Large intestine (tissue), 3 donors: Measurements from ENCODE around the gene ASRGL1. TPM values are rescaled to one million over a fixed set of nuclear protein-coding genes. Genes with fewer than 3 reads are reported as not detected.

ENCODE experiments used
- DNase-seq, 2 donors: peaks; one replicate each; pipeline versions ENCODE4 v3.0.0 to v3.0.0-alpha.2; 2013
- H3K27ac ChIP-seq: one replicate; pipeline ENCODE4 v1.5.1; 2013; ENCODE audit warnings: low read length
- H3K27me3 ChIP-seq: 2 replicates; pipeline ENCODE4 v1.6.1; 2013; ENCODE audit warnings: low read length; ENCODE audit not compliant: control insufficient read depth, insufficient read depth
- H3K36me3 ChIP-seq: 2 replicates; pipeline ENCODE4 v1.6.1; 2013; ENCODE audit warnings: low read length; ENCODE audit not compliant: control insufficient read depth, insufficient read depth
- H3K4me1 ChIP-seq: one replicate; pipeline ENCODE4 v1.6.1; 2013; ENCODE audit warnings: low read length; ENCODE audit not compliant: control insufficient read depth, insufficient read depth
- H3K4me3 ChIP-seq: one replicate; pipeline ENCODE4 v1.5.1; 2013; ENCODE audit warnings: low read length
- H3K9me3 ChIP-seq: one replicate; pipeline ENCODE4 v1.6.1; 2013; ENCODE audit warnings: mild to moderate bottlenecking, low read depth, low read length, moderate library complexity; ENCODE audit not compliant: control insufficient read depth
- WGBS: methylation state at CpG from one replicate; pipeline ENCODE4 v1.1.5; 2013; ENCODE audit warnings: low lambda C conversion rate; ENCODE audit not compliant: insufficient coverage; 5-methylcytosine and 5-hydroxymethylcytosine counted together
- polyA plus RNA-seq: library from polyadenylated mRNA; unstranded; fragments of 120-200 nt; gene quantifications from one replicate; pipeline ENCODE4 v1.2.1, GENCODE V29; 2013

The ASRGL1 gene
- polyA plus RNA-seq, 1 donor, result 5.4 TPM

DNA sequence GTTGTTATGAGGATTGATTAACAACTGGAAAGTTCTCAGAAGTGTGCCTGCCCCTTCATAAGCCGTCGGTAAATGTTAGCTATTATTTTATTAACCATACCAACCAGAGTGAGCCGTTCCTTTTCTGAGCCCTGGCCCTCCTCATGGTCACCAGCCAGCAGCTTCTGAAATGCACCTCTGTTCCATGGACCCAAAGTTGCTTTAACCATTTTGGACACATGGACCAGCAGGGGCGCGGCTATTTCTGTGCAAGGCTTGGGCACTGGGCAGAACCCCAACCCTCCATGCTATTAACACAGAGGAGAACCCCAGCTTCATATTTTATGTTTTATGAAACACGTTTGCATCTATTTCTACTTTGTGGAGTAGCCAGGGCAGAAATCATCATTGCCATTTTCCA is 63.0 kb downstream of the ASRGL1 start:
- DNase-seq, result no peak
- Histone ChIP-seq H3K36me3 (no peaks in the 10 kb centered on the region), H3K27me3 (no peaks in the 10 kb centered on the region), H3K27ac (peak overlapping the region; percentile 77), H3K4me3 (no peak overlapping the region), H3K9me3 (no peaks in the 10 kb centered on the region), H3K4me1 (peaks cover 35% of the 10 kb centered on the region)
- no CpG with 5 or more reads among the region's 6 CpGs for WGBS

DNA sequence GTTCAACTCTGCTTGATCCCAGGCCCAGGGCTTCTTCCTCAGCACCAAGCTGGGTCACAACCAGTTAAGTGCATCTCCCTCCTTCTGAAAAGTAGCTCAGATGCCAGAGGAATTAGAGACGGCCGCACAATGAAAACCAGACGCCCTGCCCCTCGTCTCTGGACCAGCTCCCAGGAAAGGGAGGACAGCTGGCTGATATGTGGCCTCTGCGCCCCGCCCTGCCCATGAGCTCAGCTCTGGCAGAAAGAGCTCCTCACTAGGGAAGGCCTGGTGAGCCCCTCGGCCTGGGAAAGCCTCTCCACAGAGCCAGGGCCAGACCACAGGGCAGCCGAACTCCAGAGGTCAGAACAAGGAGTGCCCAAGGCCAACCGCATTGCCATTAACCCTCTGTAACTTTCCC is 63.5 kb downstream of the ASRGL1 start:
- H3K9me3 ChIP-seq, result no peaks in the 10 kb centered on the region
- H3K4me1 ChIP-seq, result peaks cover 35% of the 10 kb centered on the region
- DNase-seq, result peak; percentile 60 to 64
- H3K27me3 ChIP-seq, result no peaks in the 10 kb centered on the region
- no CpG with 5 or more reads among the region's 9 CpGs for WGBS
- H3K27ac ChIP-seq, result peak overlapping the region; percentile 77
- H3K36me3 ChIP-seq, result no peaks in the 10 kb centered on the region
- H3K4me3 ChIP-seq, result no peak overlapping the region

DNA sequence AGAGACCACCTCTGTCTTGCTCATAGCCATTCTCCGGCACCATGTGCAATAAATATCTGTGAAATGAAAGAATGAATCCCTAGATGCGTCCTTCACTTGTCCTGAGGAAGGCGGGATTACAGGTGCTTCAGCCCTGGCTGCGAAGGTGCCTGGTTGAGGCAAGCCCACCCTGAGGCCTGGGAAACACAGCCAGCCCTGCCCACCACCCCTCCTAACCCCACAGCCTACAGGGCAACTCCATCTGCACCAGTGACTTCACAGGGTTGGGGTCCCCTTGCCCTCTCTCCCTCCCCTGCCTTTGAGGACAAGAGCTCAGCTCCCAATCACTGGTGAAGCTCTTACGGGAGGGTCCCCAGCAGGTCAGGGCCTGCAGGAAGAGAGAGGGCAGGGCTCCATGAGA is 64.1 kb downstream of the ASRGL1 start:
- H3K9me3 ChIP-seq, result no peaks in the 10 kb centered on the region
- no peak for DNase-seq
- no peaks in the 10 kb centered on the region for H3K36me3 ChIP-seq
- H3K4me1 ChIP-seq, result peaks cover 34% of the 10 kb centered on the region
- H3K4me3 ChIP-seq, result no peak overlapping the region
- no peaks in the 10 kb centered on the region for H3K27me3 ChIP-seq
- WGBS, result 80% methylated on average over 1 of the region's 5 CpGs
- peak overlapping the region; percentile 41 for H3K27ac ChIP-seq

DNA sequence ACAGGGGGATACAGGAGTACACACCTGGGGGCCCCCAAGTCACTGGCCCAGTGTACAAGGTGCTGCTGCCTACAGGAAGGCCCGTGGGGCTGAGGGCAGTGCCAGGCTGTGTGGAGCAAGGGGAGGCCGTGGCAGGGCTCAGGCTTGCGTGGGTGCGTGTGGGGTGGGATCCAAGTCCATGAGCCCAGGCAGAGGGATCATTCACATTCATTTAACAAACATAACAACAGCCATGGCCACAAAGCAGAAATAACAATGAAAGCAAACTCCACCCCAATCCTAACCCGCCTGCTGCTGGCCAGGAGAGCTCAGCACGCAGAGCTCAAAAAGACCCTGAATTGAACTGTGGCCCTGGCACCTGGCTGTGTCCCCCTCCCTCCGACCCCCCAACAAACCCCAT is 64.6 kb downstream of the ASRGL1 start:
- Histone ChIP-seq H3K27ac (peak overlapping the region; percentile 41), H3K4me3 (no peak overlapping the region), H3K36me3 (no peaks in the 10 kb centered on the region), H3K9me3 (no peaks in the 10 kb centered on the region), H3K4me1 (peaks cover 29% of the 10 kb centered on the region), H3K27me3 (no peaks in the 10 kb centered on the region)
- no peak for DNase-seq
- no CpG with 5 or more reads among the region's 7 CpGs for WGBS

DNA sequence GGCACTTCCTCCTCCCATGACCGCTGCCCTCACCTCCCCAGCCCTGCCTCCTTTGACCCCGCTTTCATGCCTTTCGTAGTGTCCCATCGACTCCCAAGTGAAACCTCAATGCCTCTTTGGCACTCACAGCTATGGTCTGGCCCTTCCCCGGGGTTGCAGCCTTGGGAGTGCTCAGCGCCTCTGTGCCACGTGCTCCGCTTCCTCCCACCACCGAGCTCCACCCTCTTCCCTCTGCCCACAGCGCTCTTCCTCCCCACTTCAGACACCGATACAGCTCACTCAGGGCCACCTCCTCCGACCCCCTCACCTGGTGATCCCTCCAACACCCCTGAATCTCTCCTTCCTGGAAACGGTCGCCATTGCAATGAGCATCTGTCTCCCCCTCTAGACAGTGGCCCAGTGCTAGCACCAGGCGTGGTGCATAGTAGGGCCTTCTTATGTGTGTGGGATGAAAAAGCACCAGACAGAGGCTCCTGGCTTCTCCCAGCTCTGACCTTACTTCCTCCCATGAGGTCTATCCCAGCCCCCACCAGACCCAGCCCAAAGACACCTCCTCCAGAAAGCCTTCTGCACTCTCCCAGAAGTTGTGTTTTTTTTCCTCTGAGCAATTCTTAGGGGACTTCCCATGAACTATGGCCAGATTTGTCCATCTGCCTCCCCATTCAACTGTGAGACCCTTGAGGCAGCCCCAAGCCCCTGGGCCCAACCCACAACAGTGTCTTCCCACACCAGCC is 65.1 kb downstream of the ASRGL1 start:
- 20% methylated on average over 1 of the region's 15 CpGs for WGBS
- no peaks in the 10 kb centered on the region for H3K9me3 ChIP-seq
- no peaks in the 10 kb centered on the region for H3K36me3 ChIP-seq
- H3K27ac ChIP-seq, result no peak overlapping the region
- DNase-seq, result no peak
- no peaks in the 10 kb centered on the region for H3K27me3 ChIP-seq
- H3K4me1 ChIP-seq, result peaks cover 28% of the 10 kb centered on the region
- no peak overlapping the region for H3K4me3 ChIP-seq

DNA sequence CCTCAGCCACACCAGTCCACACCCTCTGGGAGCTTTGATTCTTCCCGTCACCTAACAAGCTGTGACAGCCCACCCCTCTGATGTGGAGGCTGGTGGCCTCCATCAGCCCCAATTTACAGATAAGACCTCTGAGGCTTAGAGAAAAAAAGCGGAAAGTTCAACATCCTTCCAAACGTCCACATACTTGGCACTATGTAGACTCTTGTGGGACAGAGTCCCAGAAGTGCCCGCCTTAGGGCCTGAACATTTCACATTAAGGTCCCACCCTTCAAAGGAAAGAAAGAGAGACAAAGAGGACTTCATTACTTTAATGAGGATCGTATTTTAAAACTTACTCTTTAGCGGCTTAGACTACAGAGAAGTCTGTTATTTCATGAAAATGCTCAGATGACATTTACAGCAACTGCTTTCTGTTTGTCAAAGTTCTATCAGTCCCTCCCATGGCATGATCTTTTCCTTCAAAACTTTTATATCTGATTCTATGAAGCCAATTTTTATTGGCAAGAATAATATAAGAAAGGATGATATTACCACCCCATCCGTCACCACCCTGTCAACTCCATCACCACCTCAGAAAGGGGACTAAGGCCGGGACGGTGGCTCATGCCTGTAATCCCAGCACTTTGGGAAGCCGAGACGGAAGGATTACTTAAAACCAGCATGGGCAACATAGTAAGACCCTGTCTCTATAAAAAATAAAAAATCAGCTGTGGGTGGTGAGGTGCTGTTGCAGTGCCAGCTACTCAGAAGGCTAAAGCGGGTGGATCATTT is 65.9 kb downstream of the ASRGL1 start:
- peaks cover 24% of the 10 kb centered on the region for H3K4me1 ChIP-seq
- no peak overlapping the region for H3K4me3 ChIP-seq
- no peaks in the 10 kb centered on the region for H3K27me3 ChIP-seq
- no peak for DNase-seq
- no peaks in the 10 kb centered on the region for H3K36me3 ChIP-seq
- WGBS, result 90% methylated on average over 4 of the region's 12 CpGs
- H3K9me3 ChIP-seq, result no peaks in the 10 kb centered on the region
- H3K27ac ChIP-seq, result no peak overlapping the region

DNA sequence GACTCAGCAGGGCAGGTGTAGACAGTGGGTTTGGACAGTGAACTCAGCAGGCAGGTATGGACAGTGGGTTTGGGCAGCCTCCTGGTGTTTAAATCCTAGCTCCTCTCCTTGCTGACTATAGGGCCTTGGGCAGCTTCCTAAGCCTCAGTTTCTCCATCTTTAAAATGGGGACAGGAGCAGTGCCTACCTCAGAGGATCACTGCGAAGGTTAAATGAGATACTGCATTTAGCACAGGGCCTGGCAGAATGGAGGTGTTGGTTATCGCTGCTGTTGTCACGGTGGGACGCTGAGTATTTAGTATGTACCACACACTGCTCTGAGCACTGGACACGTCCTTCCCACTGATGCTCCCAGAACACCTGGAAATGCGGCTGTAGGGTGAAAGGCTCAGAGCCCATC is 67.2 kb downstream of the ASRGL1 start:
- Histone ChIP-seq H3K36me3 (no peaks in the 10 kb centered on the region), H3K27ac (no peak overlapping the region), H3K27me3 (no peaks in the 10 kb centered on the region), H3K4me1 (peaks cover 12% of the 10 kb centered on the region), H3K4me3 (no peak overlapping the region), H3K9me3 (no peaks in the 10 kb centered on the region)
- no CpG with 5 or more reads among the region's 6 CpGs for WGBS
- DNase-seq, result no peak

DNA sequence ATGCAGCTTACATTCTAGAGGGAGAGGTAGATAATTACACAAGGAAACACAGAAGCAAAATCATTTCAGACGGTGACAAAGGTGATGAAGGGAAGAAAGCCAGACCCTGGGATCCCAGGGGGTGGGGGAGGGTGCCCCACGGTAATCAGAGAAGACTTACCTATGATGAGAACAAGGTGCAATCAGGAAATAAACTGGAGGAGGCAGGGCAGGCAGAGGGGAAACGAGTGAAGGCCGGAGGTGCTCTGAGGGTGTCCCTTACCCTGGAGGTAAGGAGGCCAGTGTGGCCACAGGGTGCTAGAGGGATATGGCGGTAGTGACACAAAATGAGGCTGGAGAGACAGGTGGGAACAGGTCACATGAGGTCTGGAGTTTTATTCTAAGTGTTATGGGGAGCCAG is 67.7 kb downstream of the ASRGL1 start:
- 13% methylated on average over 1 of the region's 5 CpGs for WGBS
- Histone ChIP-seq H3K4me1 (peaks cover 8% of the 10 kb centered on the region), H3K27me3 (no peaks in the 10 kb centered on the region), H3K9me3 (no peaks in the 10 kb centered on the region), H3K27ac (no peak overlapping the region), H3K4me3 (no peak overlapping the region), H3K36me3 (no peaks in the 10 kb centered on the region)
- DNase-seq, result peak in 1 of 2 donors; percentile 71

DNA sequence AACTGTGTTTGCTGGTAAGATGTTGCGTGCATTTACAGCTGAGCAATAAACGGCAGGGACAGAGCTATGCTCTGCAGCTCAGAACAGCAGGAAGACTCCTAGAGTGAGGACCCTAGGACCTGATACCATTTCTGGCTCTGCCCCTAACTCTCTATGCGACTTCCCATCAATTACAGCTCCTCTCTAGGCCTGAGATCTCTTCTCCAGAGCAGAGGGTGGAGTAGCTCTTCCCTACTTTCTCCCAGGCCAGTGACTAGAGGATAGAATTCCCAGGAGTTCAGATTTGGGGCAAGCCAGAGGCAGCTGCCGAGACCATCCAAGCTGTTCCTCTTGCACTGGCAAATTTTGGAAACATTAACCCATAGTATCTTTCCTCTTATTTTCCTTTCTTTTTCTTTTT is 68.8 kb downstream of the ASRGL1 start:
- peaks cover 4% of the 10 kb centered on the region for H3K4me1 ChIP-seq
- no peaks in the 10 kb centered on the region for H3K27me3 ChIP-seq
- no peaks in the 10 kb centered on the region for H3K9me3 ChIP-seq
- no peak overlapping the region for H3K27ac ChIP-seq
- WGBS, result 63% methylated on average over 2 of the region's 4 CpGs
- no peak for DNase-seq
- no peak overlapping the region for H3K4me3 ChIP-seq
- no peaks in the 10 kb centered on the region for H3K36me3 ChIP-seq

DNA sequence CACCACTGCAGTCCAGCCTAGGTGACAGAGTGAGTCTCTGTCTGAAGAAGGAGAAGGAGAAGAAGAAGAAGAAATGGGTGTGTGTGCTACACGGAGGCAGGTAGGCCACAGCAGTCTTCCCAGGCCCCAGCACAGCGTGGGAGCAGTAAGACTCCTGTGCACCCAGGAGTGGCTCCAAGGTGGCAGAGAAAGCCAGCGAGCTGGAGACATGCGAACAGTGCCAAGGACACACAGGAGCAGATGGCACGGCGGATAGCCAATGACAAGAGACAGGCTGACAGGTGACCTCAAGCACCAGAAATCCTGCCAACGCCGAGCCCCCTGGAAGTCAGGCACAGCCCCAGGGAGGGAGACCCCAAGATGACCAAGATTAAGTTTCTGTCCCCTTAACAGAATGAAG is 72.6 kb downstream of the ASRGL1 start:
- H3K4me1 ChIP-seq, result peaks cover 2% of the 10 kb centered on the region
- H3K9me3 ChIP-seq, result no peaks in the 10 kb centered on the region
- DNase-seq, result no peak
- no peak overlapping the region for H3K27ac ChIP-seq
- H3K36me3 ChIP-seq, result no peaks in the 10 kb centered on the region
- no peaks in the 10 kb centered on the region for H3K27me3 ChIP-seq
- no peak overlapping the region for H3K4me3 ChIP-seq
- WGBS, result no CpG with 5 or more reads among the region's 8 CpGs
